Right lobe of liver (tissue), 6 donors: ENCODE data around the gene LIPG. TPM values are rescaled to one million over a fixed set of nuclear protein-coding genes. Genes with fewer than 3 reads are reported as not detected.

Experiments
- ATAC-seq, 4 donors: fragments of 200-7000 bp; cut with Tn5 transposase; one replicate each; pipeline ENCODE4 v1.9.1; 2020; ENCODE audit warnings: mild to moderate bottlenecking in 4 of 4, moderate library complexity in 4 of 4
- DNase-seq, 3 donors: peaks; one replicate each; pipeline ENCODE4 v3.0.0-alpha.2; 2020
- H3K27ac ChIP-seq, 3 donors: fragments of 200-600 bp; one replicate each; pipeline ENCODE4 v1.8.0; 2022
- H3K27me3 ChIP-seq, 2 donors: fragments of 200-600 bp; one replicate each; pipeline ENCODE4 v1.8.0; 2022
- H3K36me3 ChIP-seq, 4 donors: fragments of 200-600 bp; sonication (generic) in 1 of 4; one replicate each; pipeline versions ENCODE4 v1.5.1 to v1.8.0; 2017 to 2022; ENCODE audit warnings: control low read depth in 1 of 4
- H3K4me1 ChIP-seq, 4 donors: fragments of 200-600 bp; sonication (generic) in 1 of 4; one replicate each; pipeline versions ENCODE4 v1.5.1 to v1.8.0; 2017 to 2022; ENCODE audit warnings: control low read depth in 1 of 4
- H3K4me3 ChIP-seq, 3 donors: fragments of 200-600 bp; one replicate each; pipeline ENCODE4 v1.8.0; 2022
- H3K9me3 ChIP-seq, 4 donors: fragments of 200-600 bp; sonication (generic) in 1 of 4; one replicate each; pipeline versions ENCODE4 v1.5.1 to v1.8.0; 2017 to 2022; ENCODE audit warnings: control low read depth in 1 of 4
- CTCF ChIP-seq, 4 donors: fragments of 200-600 bp in 3 of 4; fragments of 450-650 bp in 1 of 4; IDR thresholded peaks; one replicate each; pipeline versions ENCODE4 v1.5.1 to v1.8.0; 2016 to 2022; ENCODE audit warnings: antibody characterized with exemption in 4 of 4, mild to moderate bottlenecking in 2 of 4
- POLR2A ChIP-seq: fragments of 450-650 bp; IDR thresholded peaks from one replicate; pipeline ENCODE4 v1.6.1; 2017; ENCODE audit warnings: antibody characterized with exemption, mild to moderate bottlenecking
- WGBS: methylation state at CpG from one replicate; pipeline ENCODE4 v1.1.6; 2018; ENCODE audit warnings: low coverage, low lambda C conversion rate; ENCODE audit not compliant: insufficient coverage; ENCODE audit errors: missing lambda C conversion rate; 5-methylcytosine and 5-hydroxymethylcytosine counted together
- intact Hi-C, 2 donors: fragments of 100-400 bp; cut with DNase I; formaldehyde crosslinking; loops; one replicate each; pipeline versions ENCODE4 v1.11.2 to v1.14.1; 2022
- total RNA-seq, 6 experiments: library from RNA; depleted of rRNA in 2 of 6; stranded (reverse); fragments of >200 nt in 2 of 6; fragmentation: NEBNext Ultra II Directional in 3 of 6; extraction: Animal tissue kit (Norgen Biotek cat#: 25700) in 3 of 6; gene quantifications; one replicate each; pipeline versions ENCODE4 v1.1.0 to v1.2.4, GENCODE V29; 2016 to 2023
- donor health status: DM: no; HTN: yes; CAD: no.
- donor health status: DM: no; HTN: no; CAD: no.
- donor health status: DM: no; HTN: no; CAD: no.
- donor health status: DM: no; HTN: yes; CAD: no.
- donor health status: DM: no; HTN: yes; CAD: no.

The LIPG gene
- total RNA-seq, 6 experiments from 2014 or later, result 35.0 to 120 (median 59.1) TPM

GRCh38 chr18:49621301-49621700 lies 59.4 kb downstream of the LIPG start:
- intact Hi-C loops, result loop anchor here (10.0 kb wide), 2 partner anchors 46 to 56 kb away; partner anchors contain the start of gene LIPG (in 1 of the 2)
- ATAC-seq (no peak), DNase-seq (no peak)
- Histone ChIP-seq H3K4me3 (no peak overlapping the region), H3K27me3 (no peaks in the 10 kb centered on the region), H3K27ac (no peak overlapping the region), H3K9me3 (no peaks in the 10 kb centered on the region), H3K36me3 (no peaks in the 10 kb centered on the region), H3K4me1 (peaks cover 0 to 27% (median 10%) of the 10 kb centered on the region in 4 donors)
- no peak for TF ChIP-seq CTCF (IDR thresholded peaks at IDR 0.05)
- no peak for TF ChIP-seq POLR2A
- WGBS, result 34% methylated on average over 3 of the region's 3 CpGs

- H3K9me3 ChIP-seq, result no peaks in the 10 kb centered on the region
- intact Hi-C loops, result loop anchor here (10.0 kb wide), 2 partner anchors 47 to 57 kb away; partner anchors contain the start of gene LIPG (in 1 of the 2)
- H3K4me1 ChIP-seq, result peaks cover 0 to 29% (median 10%) of the 10 kb centered on the region in 4 donors
- DNase-seq (no peak), ATAC-seq (no peak)
- H3K27ac ChIP-seq, result no peak overlapping the region
- 70% methylated on average over 6 of the region's 12 CpGs for WGBS
- H3K27me3 ChIP-seq, result no peaks in the 10 kb centered on the region
- no peak for TF ChIP-seq CTCF (IDR thresholded peaks at IDR 0.05)
- no peak for TF ChIP-seq POLR2A
- H3K36me3 ChIP-seq, result no peaks in the 10 kb centered on the region
- H3K4me3 ChIP-seq, result no peak overlapping the region
Observed at GRCh38 chr18:49621717-49622351, 60.0 kb downstream of the LIPG start.

- ATAC-seq, result no peak
- intact Hi-C loops, result loop anchor here (10.0 kb wide), 2 partner anchors 49 to 59 kb away; partner anchors contain the start of gene LIPG (in 1 of the 2)
- H3K36me3 ChIP-seq, result no peaks in the 10 kb centered on the region
- H3K27me3 ChIP-seq, result no peaks in the 10 kb centered on the region
- no peak overlapping the region for H3K4me3 ChIP-seq
- no peak for DNase-seq
- H3K27ac ChIP-seq, result no peak overlapping the region
- peaks cover 0 to 44% (median 15%) of the 10 kb centered on the region in 4 donors for H3K4me1 ChIP-seq
- TF ChIP-seq POLR2A (no peak), CTCF (IDR thresholded peaks at IDR 0.05) (no peak)
- WGBS, result 89% methylated on average over 6 of the region's 6 CpGs
- H3K9me3 ChIP-seq, result no peaks in the 10 kb centered on the region
Observed at GRCh38 chr18:49623571-49623970, 61.7 kb downstream of the LIPG start.

GRCh38 chr18:49625021-49625691 lies 63.3 kb downstream of the LIPG start:
- TF ChIP-seq POLR2A (no peak), CTCF (IDR thresholded peaks at IDR 0.05) (no peak)
- DNase-seq, result peak in 2 of 3 donors; percentile 47 to 68
- Histone ChIP-seq H3K9me3 (no peaks in the 10 kb centered on the region), H3K36me3 (no peaks in the 10 kb centered on the region), H3K4me3 (no peak overlapping the region), H3K27me3 (no peaks in the 10 kb centered on the region), H3K4me1 (peaks cover 0 to 49% (median 20%) of the 10 kb centered on the region in 4 donors), H3K27ac (peak overlapping the region in 2 of 3 donors; percentile 2 to 41)
- ATAC-seq, result peak; percentile 39 to 63 (median 60)
- intact Hi-C loops, result loop anchor here (10.0 kb wide), 2 partner anchors 50 to 60 kb away; partner anchors contain the start of gene LIPG (in 1 of the 2)
- WGBS, result 39% methylated on average over 6 of the region's 9 CpGs
